Measurements from ENCODE around the gene ANKLE2.

Gene ANKLE2

DNA sequence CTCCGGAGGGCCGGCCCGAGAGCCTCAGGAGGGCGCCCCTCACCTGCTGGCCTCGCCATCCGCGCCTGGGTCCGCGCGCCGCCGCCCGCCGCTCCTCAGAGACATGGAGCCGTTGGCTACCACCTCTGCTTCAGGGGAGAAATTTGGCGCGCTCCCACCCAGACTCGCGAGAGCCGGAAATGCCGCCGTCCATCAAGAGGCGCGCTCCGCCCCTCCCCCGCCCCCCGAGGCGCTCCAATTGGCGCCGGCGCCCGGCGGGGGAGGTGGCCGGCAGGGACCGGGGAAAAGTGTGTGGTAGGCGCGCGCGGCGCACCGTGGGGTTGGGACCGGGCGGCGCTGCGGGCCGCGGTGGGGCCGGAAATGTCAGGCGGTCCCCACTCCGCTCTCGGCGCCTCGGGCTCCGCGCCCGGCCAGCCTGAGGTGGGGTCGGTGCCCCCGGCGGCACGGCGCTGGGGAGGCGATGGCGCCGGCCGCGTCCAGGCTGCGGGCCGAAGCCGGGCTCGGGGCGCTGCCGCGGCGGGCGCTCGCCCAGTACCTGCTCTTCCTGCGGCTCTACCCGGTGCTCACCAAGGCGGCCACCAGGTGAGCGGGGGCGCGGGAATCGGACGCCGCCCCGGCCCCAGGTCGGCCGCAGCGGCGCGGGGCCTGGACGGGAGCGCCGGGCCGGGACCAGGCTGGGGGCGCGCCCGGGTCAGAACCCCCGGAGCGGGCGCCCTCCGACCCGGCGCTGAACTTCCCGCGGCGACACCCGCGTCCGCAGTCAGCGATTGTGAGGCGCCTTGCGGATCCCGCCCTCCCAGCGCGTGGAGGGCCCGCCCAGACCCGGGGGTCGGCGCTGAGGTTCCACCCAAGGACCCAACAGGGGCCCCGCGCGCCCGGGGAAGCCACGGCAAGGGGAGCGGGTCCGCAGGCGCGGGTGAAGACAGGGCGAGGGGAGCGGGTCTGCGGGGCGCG, 74.1 kb downstream of the ANKLE2 start, which contains the start of the genes POLE and PXMP2 (continued):
- TF ChIP-seq, protein P1, sequence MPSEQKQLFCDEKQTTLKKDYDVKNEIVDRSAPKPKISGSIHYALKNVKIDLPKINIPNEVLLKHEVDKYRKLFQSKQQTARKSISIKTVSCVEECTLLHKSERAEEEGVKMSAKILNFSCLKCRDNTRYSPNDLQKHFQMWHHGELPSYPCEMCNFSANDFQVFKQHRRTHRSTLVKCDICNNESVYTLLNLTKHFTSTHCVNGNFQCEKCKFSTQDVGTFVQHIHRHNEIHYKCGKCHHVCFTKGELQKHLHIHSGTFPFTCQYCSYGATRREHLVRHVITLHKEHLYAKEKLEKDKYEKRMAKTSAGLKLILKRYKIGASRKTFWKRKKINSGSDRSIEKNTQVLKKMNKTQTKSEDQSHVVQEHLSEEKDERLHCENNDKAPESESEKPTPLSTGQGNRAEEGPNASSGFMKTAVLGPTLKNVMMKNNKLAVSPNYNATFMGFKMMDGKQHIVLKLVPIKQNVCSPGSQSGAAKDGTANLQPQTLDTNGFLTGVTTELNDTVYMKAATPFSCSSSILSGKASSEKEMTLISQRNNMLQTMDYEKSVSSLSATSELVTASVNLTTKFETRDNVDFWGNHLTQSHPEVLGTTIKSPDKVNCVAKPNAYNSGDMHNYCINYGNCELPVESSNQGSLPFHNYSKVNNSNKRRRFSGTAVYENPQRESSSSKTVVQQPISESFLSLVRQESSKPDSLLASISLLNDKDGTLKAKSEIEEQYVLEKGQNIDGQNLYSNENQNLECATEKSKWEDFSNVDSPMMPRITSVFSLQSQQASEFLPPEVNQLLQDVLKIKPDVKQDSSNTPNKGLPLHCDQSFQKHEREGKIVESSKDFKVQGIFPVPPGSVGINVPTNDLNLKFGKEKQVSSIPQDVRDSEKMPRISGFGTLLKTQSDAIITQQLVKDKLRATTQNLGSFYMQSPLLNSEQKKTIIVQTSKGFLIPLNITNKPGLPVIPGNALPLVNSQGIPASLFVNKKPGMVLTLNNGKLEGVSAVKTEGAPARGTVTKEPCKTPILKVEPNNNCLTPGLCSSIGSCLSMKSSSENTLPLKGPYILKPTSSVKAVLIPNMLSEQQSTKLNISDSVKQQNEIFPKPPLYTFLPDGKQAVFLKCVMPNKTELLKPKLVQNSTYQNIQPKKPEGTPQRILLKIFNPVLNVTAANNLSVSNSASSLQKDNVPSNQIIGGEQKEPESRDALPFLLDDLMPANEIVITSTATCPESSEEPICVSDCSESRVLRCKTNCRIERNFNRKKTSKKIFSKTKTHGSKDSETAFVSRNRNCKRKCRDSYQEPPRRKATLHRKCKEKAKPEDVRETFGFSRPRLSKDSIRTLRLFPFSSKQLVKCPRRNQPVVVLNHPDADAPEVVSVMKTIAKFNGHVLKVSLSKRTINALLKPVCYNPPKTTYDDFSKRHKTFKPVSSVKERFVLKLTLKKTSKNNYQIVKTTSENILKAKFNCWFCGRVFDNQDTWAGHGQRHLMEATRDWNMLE (tag by site-specific recombination; conservative IDR thresholded peaks at IDR 0.05; ENCODE audit: low read depth), result no peak
- TF ChIP-seq ZNF426 (tag by site-specific recombination; IDR thresholded peaks at IDR 0.05) (no peak), ZXDB (tag by site-specific recombination; IDR thresholded peaks at IDR 0.05) (peak; percentile 58), TCF7L2 (IDR thresholded peaks at IDR 0.05; ENCODE audit: borderline replicate concordance, low read depth, low read length) (no peak), ZNF658 (tag by site-specific recombination; IDR thresholded peaks at IDR 0.05) (no peak), ZNF248 (tag by site-specific recombination; IDR thresholded peaks at IDR 0.05) (no peak), ZNF335 (tag by site-specific recombination; conservative IDR thresholded peaks at IDR 0.05) (peak; percentile 20; the same call in 1 of the 2 replicates)
- TF ChIP-seq, protein P2, sequence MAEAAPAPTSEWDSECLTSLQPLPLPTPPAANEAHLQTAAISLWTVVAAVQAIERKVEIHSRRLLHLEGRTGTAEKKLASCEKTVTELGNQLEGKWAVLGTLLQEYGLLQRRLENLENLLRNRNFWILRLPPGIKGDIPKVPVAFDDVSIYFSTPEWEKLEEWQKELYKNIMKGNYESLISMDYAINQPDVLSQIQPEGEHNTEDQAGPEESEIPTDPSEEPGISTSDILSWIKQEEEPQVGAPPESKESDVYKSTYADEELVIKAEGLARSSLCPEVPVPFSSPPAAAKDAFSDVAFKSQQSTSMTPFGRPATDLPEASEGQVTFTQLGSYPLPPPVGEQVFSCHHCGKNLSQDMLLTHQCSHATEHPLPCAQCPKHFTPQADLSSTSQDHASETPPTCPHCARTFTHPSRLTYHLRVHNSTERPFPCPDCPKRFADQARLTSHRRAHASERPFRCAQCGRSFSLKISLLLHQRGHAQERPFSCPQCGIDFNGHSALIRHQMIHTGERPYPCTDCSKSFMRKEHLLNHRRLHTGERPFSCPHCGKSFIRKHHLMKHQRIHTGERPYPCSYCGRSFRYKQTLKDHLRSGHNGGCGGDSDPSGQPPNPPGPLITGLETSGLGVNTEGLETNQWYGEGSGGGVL (tag by site-specific recombination; IDR thresholded peaks at IDR 0.05), result no peak

DNA sequence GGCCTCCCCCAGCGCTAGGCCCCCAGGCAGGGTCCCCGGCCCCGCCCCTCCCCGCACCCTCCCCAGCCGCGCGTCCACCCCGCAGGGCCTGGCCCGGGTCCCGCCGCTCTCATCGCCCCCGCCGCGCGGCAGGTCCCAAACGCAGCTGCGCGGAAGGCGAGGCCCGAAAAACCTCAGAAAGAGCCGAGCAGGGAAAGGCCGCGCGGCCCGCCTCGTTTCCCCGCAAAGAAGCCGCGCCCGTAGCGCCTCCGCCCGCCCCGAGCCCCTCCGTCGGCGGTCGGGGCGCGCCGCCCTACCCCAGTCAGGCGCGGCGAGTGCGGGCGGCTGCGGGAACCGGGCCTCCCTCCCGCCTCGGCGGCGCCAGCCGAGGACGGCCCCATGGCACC, 74.8 kb downstream of the ANKLE2 start:
- H3K27ac ChIP-seq (ENCODE audit: extremely low read depth, low read depth, low read length), result peak overlapping the region; percentile 98
- TF ChIP-seq, protein P3, sequence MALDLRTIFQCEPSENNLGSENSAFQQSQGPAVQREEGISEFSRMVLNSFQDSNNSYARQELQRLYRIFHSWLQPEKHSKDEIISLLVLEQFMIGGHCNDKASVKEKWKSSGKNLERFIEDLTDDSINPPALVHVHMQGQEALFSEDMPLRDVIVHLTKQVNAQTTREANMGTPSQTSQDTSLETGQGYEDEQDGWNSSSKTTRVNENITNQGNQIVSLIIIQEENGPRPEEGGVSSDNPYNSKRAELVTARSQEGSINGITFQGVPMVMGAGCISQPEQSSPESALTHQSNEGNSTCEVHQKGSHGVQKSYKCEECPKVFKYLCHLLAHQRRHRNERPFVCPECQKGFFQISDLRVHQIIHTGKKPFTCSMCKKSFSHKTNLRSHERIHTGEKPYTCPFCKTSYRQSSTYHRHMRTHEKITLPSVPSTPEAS (tag by site-specific recombination; IDR thresholded peaks at IDR 0.05), result no peak
- TF ChIP-seq ZNF558 (tag by site-specific recombination; IDR thresholded peaks at IDR 0.05) (no peak), ZBTB20 (tag by site-specific recombination; IDR thresholded peaks at IDR 0.05) (no peak), ZNF571 (tag by site-specific recombination; IDR thresholded peaks at IDR 0.05) (no peak), ZBTB21 (tag by site-specific recombination; IDR thresholded peaks at IDR 0.05) (no peak)
- TF ChIP-seq, protein P4, sequence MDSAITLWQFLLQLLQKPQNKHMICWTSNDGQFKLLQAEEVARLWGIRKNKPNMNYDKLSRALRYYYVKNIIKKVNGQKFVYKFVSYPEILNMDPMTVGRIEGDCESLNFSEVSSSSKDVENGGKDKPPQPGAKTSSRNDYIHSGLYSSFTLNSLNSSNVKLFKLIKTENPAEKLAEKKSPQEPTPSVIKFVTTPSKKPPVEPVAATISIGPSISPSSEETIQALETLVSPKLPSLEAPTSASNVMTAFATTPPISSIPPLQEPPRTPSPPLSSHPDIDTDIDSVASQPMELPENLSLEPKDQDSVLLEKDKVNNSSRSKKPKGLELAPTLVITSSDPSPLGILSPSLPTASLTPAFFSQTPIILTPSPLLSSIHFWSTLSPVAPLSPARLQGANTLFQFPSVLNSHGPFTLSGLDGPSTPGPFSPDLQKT (IDR thresholded peaks at IDR 0.05; ENCODE audit: borderline replicate concordance, low read depth, low read length), result no peak
- TF ChIP-seq, protein P5, sequence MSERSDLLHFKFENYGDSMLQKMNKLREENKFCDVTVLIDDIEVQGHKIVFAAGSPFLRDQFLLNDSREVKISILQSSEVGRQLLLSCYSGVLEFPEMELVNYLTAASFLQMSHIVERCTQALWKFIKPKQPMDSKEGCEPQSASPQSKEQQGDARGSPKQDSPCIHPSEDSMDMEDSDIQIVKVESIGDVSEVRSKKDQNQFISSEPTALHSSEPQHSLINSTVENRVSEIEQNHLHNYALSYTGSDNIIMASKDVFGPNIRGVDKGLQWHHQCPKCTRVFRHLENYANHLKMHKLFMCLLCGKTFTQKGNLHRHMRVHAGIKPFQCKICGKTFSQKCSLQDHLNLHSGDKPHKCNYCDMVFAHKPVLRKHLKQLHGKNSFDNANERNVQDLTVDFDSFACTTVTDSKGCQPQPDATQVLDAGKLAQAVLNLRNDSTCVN (tag by site-specific recombination; optimal IDR thresholded peaks at IDR 0.05), result peak; percentile 50
- TF ChIP-seq, protein P2 (tag by site-specific recombination; IDR thresholded peaks at IDR 0.05), result peak; percentile 42; the same call in 1 of the 2 replicates
- TF ChIP-seq, protein P6, sequence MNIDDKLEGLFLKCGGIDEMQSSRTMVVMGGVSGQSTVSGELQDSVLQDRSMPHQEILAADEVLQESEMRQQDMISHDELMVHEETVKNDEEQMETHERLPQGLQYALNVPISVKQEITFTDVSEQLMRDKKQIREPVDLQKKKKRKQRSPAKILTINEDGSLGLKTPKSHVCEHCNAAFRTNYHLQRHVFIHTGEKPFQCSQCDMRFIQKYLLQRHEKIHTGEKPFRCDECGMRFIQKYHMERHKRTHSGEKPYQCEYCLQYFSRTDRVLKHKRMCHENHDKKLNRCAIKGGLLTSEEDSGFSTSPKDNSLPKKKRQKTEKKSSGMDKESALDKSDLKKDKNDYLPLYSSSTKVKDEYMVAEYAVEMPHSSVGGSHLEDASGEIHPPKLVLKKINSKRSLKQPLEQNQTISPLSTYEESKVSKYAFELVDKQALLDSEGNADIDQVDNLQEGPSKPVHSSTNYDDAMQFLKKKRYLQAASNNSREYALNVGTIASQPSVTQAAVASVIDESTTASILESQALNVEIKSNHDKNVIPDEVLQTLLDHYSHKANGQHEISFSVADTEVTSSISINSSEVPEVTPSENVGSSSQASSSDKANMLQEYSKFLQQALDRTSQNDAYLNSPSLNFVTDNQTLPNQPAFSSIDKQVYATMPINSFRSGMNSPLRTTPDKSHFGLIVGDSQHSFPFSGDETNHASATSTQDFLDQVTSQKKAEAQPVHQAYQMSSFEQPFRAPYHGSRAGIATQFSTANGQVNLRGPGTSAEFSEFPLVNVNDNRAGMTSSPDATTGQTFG (tag by site-specific recombination; IDR thresholded peaks at IDR 0.05; ENCODE audit: borderline replicate concordance), result no peak

More for the DNA sequence above, 74.8 kb downstream of the ANKLE2 start:
- POLR2A ChIA-PET, result no interaction called here
- Histone ChIP-seq H3K9me3 (ENCODE audit: control insufficient read depth, insufficient read depth, low read depth, low read length) (no peaks in the 10 kb centered on the region), H3K36me3 (ENCODE audit: control insufficient read depth in 2 of 2, insufficient read depth in 1 of 2, low read length in 2 of 2) (peaks cover 21 to 33% of the 10 kb centered on the region in 2 experiments; a peak in 2 of 3 replicates), H3K4me3 (ENCODE audit: low read depth, low read length) (peak overlapping the region; percentile 67), H3K4me1 (ENCODE audit: control insufficient read depth, insufficient read depth, low read length) (0 out of 2 replicates have a peak, but pooled peaks cover 3% of the 10 kb centered on the region)
- CTCF ChIA-PET, result interaction anchor here (1.0 kb wide), 1 partner anchor 8 kb away, joined by 3 read pairs; no protein-coding TSS in a partner anchor
